Kidney capillary endothelial cell (primary cell): Measurements from ENCODE around the gene OR2A1.
"Not testable (repeated sequence)": the region's sequence is repeated elsewhere in the genome, so short reads cannot be mapped to it uniquely, and the experiment has no call there.

Source experiments
- DNase-seq: peaks from one replicate; pipeline ENCODE4 v3.0.0-alpha.2; 2018; ENCODE audit warnings: low spot score

The OR2A1 gene, protein sequence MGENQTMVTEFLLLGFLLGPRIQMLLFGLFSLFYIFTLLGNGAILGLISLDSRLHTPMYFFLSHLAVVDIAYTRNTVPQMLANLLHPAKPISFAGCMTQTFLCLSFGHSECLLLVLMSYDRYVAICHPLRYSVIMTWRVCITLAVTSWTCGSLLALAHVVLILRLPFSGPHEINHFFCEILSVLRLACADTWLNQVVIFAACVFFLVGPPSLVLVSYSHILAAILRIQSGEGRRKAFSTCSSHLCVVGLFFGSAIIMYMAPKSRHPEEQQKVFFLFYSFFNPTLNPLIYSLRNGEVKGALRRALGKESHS

DNA sequence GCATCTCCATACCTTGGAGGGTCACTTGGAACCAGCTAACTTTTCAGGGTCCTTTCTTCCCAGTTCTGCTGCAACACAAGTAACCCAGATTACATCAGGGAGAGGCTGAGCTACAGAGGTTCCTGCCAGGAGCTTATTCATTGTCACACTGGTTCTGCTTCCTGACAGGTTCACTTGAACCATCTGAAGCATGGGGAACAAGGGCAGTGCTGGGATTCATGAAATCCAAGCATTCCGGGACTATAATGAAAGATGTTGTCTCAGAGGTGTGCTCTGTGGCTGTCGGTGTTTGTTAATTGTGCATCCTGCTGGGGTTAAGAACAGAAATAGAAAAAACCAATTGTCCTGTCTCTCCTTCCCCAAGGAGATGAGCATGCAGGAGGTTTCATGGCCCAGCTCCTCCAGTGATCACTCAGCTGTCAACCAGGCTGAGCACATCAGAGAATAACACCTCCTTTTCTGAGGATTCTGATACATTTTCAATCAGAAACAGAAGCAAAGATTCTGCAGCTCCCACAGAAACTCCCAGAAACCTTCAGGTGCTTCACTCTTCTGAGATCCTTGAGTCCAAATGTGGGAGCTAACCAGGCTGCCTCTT, at the start of gene OR2A1:
Gene OR2A1 (plus strand): TSS at position 548 of the 598 bp plus-strand sequence. CDS start 5,706 bp downstream, outside the sequence.
- DNase-seq: not testable (repeated sequence)

DNA sequence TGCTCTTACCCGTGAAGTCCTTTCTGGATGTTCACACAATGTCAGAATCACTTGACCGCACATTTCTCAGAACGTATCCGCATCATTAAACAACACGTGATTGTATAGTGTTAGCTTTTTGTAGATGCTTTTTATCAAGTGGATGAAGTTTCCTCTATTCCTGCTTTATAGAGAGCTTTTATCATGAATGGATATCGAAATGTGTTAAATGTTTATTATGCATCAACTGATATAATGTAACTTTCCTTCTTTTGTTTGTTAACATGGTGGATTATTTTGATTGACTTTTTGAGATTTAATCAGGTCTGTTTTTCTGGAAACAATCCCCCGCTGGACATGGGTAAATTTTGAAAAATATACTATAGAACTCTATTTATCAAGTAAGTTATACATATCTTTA, 47.5 kb upstream of the OR2A1 start, which contains the start of gene OR2A7:
Gene OR2A7 (minus strand): TSS at position 101 of the 400 bp plus-strand sequence. CDS start 5,164 bp downstream, outside the sequence.
- DNase-seq: not testable (repeated sequence)

DNA sequence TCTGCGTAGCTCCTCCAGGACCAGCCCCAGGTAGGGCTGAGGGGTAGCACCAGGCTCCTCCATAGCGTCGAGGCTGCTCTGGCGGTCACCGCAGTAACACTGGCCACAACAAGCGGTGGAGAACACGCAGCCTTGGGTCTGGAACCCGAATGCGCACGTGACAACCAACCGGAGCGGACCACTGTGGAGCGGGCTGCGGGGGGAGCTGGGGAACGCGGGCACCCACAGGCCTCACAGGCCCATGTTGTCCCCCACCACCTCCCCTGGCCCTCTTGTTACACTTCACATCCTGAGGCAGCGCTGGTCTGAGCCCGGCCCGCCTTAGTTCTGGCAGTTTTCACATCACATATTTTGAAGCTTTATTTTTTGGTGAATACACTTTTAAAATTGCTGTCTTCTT, 43.0 kb upstream of the OR2A1 start, which contains the start of gene CTAGE8:
Gene CTAGE8 (minus strand): TSS at position 101 of the 400 bp plus-strand sequence. CDS start 38 bp downstream, at position 63.
- not testable (repeated sequence) for DNase-seq

DNA sequence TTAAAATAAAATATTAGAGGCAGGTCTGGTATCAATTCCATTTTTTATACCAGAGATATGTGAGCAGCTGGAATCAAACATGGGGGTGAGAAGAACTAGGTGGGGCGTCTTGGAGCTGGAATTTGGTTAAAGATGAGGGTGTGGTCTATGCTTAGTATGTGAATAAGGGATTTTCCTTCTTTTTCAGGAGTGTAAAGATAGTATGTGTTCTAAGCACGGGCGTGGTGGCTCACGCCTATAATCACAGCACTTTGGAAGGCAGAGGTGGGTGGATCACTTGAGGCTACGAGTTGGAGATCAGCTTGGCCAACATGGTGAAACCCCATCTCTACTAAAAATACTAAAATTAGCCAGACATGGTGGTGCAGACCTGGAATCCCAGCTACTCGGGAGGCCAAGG, 36.9 kb upstream of the OR2A1 start:
- DNase-seq: not testable (repeated sequence)

DNA sequence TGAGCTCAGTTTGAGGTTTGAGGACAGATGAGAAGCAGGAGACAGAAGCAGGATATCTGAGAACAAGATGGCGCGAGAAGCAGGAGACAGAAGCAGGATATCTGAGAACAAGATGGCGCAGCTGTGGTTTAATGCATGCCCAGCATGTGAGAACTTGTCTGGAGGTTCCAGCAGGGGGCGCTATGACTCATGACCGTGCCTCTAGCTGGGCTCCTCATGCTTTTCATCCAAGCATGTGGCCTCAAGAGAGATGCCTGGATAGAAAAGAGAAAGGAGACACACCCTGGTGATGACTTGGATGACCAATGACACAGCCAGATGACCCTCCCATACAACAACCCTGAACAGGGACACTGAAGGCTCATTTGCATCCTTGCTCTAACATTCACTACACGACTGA, 32.2 kb upstream of the OR2A1 start:
- DNase-seq: not testable (repeated sequence)

DNA sequence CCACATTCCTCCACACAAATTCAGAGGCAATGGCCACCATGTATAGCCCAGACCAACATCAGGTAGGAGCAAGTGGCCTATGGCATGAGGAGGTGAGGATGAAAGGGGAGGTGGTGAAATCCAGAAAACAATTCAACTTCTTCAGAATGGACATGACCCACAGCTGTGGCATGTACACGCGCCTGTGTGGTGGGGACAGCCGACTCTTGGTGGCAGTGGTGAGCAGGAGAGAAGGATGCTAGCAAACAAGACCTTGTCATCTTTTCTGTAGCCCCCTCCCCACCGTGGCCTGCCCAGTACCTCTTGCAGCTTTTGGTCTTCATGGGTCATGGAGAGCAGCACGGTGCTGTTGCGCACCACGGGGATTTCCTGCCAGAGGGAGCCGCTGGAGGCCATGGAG, 30.2 kb upstream of the OR2A1 start:
- not testable (repeated sequence) for DNase-seq

DNA sequence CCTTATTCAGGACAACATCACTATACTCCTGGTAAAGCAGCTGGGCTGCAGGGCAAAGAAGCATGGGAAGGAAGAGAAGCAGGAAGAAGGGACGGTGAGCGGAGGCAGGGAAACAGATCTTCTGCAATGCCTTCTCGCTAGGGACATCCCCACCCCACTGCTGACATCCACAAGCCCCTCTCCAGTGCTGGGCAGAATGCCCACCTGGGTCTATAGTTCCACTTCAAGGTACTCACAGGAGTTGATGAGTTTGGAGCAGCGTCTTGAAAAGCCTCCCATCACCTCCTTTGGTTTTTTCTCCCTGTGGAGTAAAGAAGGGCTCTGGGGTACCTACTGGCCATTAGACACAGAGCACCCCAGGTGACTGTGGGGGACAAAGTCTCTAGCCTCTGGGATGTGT, 29.7 kb upstream of the OR2A1 start:
- not testable (repeated sequence) for DNase-seq

DNA sequence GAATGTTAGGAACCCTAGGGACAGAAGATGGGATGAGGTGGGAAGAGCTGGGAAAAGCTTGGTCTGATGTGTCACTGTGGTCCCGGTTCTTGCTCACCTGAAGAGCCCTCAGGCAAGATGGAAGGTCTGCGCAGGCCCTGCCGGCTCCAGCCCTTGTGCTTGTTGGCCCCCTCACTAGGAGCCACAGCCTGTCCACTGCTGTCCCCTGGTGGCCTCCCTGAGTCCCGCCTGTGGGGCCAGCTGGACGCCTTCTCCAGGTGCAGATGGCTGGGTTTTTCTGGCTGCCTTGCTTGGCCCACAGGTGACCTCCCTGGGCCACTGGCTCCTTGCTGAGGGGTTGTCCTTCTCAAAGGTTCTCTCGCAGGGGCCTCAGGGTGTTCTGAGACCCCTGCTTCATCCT, 28.5 kb upstream of the OR2A1 start:
- DNase-seq: not testable (repeated sequence)

DNA sequence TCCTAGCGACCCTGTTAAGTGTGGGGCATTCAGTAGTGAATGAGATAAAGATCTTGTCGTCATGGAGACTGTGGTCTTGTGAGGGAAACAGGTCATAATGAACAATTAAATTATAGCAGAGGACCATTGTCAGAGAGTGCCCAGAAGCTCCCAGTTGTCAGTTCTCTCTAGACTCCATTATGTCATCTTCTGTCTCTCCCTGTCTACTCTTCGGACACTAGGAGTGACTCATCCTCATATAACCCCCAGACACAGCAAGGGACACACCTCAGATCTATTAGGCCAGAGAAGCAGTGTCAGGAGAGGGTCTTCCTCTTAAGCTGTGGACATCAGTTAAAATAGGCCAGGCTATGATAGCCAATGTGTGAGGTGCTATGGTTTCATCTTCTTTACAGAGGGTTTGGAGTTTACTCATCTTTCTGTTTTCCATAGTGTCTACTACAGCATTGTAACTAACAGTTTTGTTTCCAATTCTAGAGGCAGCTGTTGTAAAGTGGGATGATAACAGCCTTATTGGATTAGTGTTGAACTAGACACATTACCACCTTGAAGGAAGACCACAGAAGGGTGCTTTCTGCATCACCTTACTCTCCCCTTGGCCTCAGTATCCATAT, 24.9 kb upstream of the OR2A1 start:
- not testable (repeated sequence) for DNase-seq

DNA sequence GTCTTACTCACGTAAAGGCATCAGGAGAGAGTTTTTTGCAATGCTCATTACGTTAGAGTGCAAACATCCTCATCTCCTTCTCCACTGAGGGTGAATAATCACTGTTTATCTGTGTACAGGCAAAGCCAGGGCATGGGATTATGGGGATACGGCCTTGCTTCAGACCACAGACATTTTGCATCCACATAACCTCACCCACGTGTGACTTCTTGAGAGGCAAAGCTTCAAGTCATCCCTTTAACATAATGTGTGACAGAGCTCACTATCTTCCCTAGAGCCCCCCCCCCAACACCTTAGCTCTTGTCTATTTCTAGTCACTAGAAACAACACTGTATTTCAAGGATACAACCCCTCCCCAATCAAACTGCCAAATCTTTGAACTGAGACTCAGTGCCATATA, 20.6 kb upstream of the OR2A1 start:
- not testable (repeated sequence) for DNase-seq

DNA sequence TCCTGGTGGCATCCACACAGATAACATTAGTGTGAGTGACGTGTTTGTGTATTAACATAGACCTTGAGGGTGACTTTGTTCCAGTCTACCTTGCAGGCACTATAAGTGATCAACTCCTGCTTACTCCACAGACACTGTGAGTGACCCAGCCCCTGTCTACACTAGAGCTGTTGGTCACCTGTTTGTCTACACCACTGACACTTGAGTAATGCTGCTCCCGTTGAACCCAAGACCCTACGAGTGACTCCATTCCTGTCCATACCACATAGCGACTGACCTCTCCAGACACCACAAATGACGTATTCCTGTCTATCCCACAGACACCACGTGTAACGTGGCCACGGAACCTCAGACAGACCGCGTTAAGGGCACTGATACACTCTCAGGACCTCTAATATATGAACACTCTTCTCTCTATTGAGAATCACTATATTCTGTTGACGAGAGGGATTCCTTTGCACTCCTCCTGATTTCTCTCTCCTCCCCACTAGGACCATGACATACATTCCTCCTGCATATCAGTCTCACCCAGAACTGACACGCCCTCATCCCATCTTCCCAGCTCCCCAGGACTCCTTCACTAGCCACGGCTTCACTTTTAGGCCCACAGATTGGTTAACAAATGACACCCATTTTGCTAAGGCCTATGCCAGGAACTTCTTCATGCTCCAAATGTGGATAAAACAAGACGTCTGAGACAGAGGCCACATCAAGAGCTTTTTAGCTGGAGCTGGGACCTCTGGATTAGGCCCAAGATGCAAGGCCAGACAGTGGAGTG, 19.6 kb upstream of the OR2A1 start:
- not testable (repeated sequence) for DNase-seq

DNA sequence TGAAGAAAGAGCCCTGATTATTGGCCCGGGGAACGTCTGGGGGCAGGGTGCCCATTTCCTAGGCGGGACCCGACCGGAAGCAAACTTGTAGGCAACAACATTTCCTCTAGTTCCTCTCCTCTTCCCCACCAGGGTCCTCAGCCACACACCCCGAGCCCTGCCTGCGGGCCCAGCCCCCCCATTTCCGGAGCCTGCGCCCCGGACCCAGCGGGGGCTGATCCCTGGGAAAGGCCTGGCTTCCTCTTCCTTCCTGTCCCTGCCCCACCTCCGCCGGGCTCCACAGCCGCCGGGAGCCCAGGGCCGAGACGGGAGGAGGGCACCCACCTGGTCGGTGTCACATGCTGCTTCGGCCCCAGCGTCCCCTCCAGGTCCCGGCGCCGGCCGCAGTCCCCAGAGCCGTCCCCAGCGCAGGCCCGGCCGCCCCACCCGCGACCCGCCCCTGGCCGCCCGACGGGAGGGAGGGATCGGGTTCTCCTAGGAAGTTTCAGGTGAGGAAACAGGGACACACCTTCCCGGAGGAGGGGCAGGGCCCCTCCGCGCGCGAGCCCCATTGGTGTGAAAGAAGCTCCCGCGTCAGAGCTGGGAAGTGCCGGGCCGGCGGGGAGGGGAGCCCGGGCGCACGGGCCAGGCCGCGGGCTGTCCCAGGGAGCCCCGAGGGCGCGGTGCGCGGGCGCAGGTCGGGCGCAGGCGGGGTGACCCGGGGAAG, 18.3 kb upstream of the OR2A1 start:
- DNase-seq: not testable (repeated sequence)

DNA sequence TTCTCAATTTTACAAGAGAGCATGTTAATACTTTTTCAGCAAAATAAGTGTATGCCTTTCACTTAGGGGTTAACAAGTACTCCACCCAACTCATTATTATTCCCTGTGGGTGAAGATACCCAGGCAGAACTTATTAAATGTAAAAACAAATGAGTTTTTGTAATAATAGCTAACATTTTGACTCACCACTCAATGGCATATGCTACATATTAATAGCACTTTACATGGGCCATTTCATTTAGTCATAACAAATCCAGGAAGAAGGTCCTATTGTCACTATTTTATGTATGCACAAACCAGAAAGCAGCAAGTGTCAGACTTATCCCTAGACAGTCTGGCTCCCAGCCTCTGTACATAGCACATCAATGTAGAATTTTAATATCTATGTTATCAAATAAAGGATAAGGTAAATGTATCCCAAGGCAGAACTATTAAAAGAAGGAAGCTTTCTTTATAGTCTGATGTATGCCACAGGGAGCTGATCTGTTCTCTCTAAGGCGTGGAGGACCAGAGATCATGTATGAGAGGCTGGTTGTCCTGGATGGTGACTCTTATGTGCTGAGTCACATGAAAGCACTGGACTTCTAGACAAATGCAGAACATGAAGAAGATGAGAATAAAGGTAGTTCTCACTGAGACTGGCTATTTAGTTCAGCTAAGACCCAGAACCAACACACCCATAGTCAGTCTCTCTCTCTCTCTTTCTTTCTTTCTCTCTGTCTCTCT, 9.5 kb upstream of the OR2A1 start:
- not testable (repeated sequence) for DNase-seq

DNA sequence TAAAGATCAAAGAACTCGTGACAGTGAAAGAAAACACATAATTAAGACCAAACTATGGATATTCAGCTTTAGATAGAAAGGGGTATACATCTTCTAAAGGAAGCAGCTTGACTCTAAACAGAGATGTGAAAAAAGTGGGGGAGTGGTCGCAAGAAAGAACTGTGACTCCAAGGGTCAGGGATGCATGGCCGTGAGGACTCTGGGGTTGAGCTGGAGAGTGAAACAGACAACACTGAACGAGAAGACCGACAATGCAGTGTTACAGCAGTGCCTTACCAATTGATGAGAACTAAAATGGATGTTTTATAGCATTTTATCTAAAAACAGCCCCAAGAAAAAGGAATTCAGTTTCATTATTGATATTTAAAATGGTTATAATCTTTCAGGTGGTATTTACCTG, 8.6 kb upstream of the OR2A1 start:
- DNase-seq: not testable (repeated sequence)

DNA sequence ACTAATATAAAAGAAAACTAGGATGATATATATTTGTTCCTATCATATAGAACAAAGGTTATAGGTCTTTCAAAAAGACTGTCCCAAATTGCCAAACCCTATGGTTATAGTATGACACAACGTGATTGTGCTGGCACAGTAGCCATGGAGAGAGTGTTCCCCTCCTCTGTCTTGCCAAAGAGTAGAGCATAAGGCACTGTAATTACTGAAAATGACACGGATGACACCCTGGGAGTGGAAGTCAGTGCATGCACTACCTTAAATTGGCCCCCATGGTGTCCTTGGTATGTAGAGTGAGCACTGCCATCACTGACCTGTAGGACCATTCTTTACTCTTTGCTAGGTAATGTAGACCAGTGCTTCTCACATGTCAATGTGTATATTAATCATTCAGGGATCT, 7.1 kb upstream of the OR2A1 start:
- not testable (repeated sequence) for DNase-seq

DNA sequence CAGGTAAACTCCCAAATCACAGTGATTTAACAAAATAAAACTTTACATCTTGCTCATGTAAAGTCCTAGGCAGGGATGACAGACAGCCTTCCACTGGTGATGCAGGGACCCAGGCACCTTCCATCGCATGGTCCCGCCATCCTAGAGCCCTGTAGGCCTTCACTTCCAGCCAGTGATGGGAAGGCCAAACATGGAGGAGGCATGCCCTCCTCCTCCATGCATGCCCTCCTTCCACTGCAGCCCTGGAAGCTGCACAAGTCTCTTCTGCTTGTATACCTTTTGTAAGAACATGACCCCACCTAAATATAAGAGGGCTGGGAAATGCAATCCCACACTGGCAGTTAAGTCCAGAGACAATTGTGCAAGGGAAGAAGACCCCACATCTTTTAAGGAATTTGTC, 2.5 kb upstream of the OR2A1 start:
- DNase-seq: not testable (repeated sequence)

DNA sequence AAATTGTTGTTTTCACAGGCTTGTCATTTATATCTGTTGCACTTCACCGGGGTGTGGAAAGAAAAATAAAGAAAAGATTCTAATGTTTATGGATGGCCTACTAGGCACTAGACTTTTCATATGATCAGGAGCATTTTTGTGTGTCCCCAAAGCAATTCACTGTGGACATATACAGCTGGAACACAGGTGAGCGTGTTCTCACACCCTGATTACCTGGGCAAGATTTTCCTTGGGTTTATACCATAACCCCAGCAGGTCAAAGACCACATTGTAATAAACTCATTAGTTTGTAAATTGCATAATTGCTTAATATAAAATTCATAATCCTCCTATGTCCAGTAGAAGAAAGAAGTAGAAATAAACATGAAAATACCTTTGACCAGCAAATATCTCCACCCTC, 1.0 kb upstream of the OR2A1 start:
- not testable (repeated sequence) for DNase-seq

DNA sequence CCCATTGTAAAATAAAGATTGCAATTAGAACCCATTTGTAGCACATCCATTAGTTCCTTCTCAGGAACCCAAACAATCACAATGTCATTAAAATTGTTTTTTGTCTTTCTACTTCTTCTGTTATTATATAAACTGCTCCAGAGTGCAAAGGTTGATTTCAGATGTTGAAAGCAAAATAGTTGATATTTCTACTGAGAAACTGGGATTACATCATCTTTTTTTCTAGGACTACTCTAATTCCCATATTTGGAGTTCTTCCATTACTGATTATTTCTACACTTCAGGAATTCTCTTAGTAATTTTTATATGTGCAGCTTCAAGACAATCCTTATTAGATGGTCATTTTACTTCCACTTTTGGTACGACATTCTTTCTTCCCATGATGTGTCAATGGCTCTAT, 5.3 kb downstream of the OR2A1 start:
- DNase-seq: not testable (repeated sequence)

DNA sequence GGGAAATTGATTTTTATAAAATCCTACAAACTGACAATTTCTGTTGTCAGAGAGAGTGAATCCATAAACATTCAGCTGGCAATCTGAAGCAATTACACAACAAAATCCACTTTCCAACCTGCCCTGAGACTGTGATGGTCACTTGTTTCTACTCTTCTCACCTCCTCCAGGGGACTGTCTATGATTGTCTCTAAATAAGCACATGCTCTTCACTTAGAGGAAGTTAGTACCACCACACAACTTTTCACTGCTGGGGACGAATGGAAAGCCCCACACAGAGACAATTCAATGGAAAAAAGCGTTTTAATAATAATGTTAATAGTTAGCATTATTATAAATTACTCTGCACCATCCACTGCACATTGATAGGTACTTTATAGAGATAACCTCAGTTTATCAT, 7.3 kb downstream of the OR2A1 start:
- DNase-seq: not testable (repeated sequence)

DNA sequence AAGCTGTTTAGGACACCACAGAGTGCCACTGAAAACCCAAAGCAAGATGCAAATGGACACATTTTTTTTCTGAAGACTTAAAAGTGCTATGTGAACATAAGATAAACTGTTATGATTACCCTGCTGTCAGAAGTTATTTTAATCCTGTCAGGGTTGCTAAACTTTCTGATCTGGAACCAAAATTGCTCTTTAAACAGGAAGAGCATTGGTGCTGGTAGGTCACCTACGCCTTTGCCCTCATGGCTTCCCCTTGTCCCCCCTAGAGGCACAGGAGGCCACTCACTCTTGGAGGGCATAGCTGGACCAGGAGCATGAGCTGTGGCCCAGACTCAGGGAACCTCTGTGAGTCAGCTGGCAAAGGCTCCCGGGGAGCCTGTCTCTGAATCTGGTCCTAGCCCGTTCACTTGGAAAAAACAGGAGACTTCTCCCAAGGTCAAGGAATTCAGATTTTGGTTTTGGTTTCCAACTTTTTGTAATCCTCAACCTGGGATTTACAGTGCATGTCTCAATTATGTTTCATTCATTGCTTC, 9.5 kb downstream of the OR2A1 start:
- not testable (repeated sequence) for DNase-seq
